Tibial nerve (tissue), 4 donors: ENCODE data around the gene TOE1.

ENCODE experiments used
- CTCF ChIP-seq, 5 experiments: fragments of 200-600 bp in 3 of 5; fragments of 450-650 bp in 2 of 5; sonication (generic) in 3 of 5; IDR thresholded peaks; one replicate each; pipeline ENCODE4 v1.5.1; 2016 to 2019; ENCODE audit warnings: antibody characterized with exemption in 5 of 5, mild to moderate bottlenecking in 3 of 5, moderate library complexity in 2 of 5
- EP300 ChIP-seq, 2 donors: sonication (generic); formaldehyde crosslinking; IDR thresholded peaks; one replicate each; pipeline ENCODE4 v1.6.1; 2017; ENCODE audit warnings: antibody characterized with exemption in 2 of 2, mild to moderate bottlenecking in 1 of 2

DNA sequence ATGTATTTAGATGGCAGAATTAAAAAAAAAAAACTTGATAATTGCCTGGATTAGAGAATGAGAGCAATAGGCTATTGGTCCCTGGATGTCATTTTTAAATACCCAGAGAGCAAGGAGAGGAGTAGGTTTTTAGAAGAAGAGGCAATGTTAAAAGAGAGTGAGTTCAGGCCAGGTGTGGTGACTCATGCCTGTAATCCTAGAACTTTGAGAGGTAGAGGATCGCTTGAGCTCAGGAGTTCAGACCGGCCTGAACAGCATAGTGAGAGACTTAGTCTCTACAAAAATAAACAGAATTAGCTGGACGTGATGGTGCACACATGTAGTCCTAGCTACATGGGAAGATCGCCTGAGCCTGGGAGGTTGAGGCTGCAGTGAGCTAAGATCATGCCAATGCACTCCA lies 16.2 kb downstream of the TOE1 start:
- no peak for TF ChIP-seq CTCF (IDR thresholded peaks at IDR 0.05)
- TF ChIP-seq EP300 (IDR thresholded peaks at IDR 0.05), result no peak
